HL-60 (cell line): ENCODE results near the gene RNU6-9.

Experiments
- DNase-seq, 2 experiments: peaks; one replicate each; pipeline ENCODE4 v3.0.0-alpha.2; 2010 to 2020; ENCODE audit warnings: low read depth in 1 of 2, low spot score in 1 of 2
- H3K27ac ChIP-seq: fragments of 250-450 bp; sonication (Bioruptor Pico); replicated peaks from 2 replicates; pipeline ENCODE4 v1.5.1; 2020; ENCODE audit warnings: mild to moderate bottlenecking, moderate library complexity
- H3K27me3 ChIP-seq: fragments of 250-450 bp; sonication (Bioruptor Pico); 2 replicates; pipeline ENCODE4 v1.5.1; 2021; ENCODE audit warnings: mild to moderate bottlenecking, moderate library complexity; ENCODE audit not compliant: insufficient read depth, poor library complexity, severe bottlenecking
- H3K4me3 ChIP-seq: replicated peaks from 2 replicates; pipeline ENCODE4 v1.5.1; 2011; ENCODE audit warnings: mild to moderate bottlenecking, control low read depth, low read length; ENCODE audit not compliant: insufficient read depth
- GABPA ChIP-seq: IDR thresholded peaks from 2 replicates; pipeline ENCODE4 v1.6.1; 2012; ENCODE audit warnings: low read depth
- POLR2AphosphoS5 ChIP-seq: IDR thresholded peaks from 2 replicates; pipeline ENCODE4 v1.6.1; 2012; ENCODE audit warnings: low read depth
- SPI1 ChIP-seq: IDR thresholded peaks from 2 replicates; pipeline ENCODE4 v1.6.1; 2012; ENCODE audit warnings: low read depth, mild to moderate bottlenecking, borderline replicate concordance
- TF ChIP-seq, protein P1 (sequence below): IDR thresholded peaks from one replicate; pipeline ENCODE4 v1.5.1; 2011; ENCODE audit warnings: low read length, control low read depth, inconsistent platforms; ENCODE audit not compliant: insufficient read depth
- TF ChIP-seq, protein P2 (sequence below): IDR thresholded peaks from 2 replicates; pipeline ENCODE4 v1.6.1; 2012; ENCODE audit warnings: low read depth; ENCODE audit not compliant: insufficient replicate concordance

The RNU6-9 gene

DNA sequence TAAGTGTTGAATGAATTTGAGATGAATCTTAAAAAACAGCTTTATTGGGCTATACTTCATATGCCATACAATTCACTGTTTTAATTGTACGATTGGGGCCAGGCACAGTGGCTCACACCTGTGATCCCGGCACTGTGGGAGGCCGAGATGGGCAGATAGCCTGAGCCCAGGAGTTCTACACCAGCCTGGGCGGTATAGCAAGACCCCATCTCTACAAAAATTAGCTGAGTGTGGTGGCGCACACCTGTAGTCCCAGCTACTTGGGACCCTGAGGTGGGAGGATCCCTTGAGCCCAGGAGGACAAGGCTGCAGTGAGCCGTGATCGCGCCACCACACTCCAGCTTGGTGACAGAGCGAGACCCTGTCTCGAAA lies 42.9 kb downstream of the RNU6-9 start:
- Histone ChIP-seq H3K27me3 (no peaks in the 10 kb centered on the region), H3K4me3 (no peak overlapping the region), H3K27ac (no peak overlapping the region)
- TF ChIP-seq SPI1 (no peak), POLR2AphosphoS5 (no peak)
- TF ChIP-seq, protein P1, sequence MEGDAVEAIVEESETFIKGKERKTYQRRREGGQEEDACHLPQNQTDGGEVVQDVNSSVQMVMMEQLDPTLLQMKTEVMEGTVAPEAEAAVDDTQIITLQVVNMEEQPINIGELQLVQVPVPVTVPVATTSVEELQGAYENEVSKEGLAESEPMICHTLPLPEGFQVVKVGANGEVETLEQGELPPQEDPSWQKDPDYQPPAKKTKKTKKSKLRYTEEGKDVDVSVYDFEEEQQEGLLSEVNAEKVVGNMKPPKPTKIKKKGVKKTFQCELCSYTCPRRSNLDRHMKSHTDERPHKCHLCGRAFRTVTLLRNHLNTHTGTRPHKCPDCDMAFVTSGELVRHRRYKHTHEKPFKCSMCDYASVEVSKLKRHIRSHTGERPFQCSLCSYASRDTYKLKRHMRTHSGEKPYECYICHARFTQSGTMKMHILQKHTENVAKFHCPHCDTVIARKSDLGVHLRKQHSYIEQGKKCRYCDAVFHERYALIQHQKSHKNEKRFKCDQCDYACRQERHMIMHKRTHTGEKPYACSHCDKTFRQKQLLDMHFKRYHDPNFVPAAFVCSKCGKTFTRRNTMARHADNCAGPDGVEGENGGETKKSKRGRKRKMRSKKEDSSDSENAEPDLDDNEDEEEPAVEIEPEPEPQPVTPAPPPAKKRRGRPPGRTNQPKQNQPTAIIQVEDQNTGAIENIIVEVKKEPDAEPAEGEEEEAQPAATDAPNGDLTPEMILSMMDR, result no peak
- TF ChIP-seq, protein P2, sequence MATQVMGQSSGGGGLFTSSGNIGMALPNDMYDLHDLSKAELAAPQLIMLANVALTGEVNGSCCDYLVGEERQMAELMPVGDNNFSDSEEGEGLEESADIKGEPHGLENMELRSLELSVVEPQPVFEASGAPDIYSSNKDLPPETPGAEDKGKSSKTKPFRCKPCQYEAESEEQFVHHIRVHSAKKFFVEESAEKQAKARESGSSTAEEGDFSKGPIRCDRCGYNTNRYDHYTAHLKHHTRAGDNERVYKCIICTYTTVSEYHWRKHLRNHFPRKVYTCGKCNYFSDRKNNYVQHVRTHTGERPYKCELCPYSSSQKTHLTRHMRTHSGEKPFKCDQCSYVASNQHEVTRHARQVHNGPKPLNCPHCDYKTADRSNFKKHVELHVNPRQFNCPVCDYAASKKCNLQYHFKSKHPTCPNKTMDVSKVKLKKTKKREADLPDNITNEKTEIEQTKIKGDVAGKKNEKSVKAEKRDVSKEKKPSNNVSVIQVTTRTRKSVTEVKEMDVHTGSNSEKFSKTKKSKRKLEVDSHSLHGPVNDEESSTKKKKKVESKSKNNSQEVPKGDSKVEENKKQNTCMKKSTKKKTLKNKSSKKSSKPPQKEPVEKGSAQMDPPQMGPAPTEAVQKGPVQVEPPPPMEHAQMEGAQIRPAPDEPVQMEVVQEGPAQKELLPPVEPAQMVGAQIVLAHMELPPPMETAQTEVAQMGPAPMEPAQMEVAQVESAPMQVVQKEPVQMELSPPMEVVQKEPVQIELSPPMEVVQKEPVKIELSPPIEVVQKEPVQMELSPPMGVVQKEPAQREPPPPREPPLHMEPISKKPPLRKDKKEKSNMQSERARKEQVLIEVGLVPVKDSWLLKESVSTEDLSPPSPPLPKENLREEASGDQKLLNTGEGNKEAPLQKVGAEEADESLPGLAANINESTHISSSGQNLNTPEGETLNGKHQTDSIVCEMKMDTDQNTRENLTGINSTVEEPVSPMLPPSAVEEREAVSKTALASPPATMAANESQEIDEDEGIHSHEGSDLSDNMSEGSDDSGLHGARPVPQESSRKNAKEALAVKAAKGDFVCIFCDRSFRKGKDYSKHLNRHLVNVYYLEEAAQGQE, result no peak
- DNase-seq, result no peak

DNA sequence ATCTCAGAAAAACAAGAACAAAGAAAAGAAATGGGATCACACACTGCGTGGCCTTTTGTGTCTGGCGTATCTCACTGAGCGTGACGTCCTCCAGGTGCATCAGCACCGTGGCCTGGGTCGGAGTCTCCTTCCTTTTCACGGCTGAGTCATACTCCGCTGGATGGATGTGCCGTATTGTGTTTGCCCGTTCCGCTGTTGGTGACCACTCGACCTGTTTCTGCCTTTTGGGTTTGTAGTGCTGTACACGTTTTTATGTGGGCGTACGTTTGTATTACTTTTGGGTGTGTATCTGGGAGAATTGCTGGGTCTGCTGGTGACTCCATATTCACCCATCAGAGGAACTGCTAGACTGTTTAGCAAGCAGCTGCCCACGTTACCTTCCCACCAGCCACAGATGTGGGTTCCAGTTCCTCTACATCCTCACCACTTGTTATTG lies 44.0 kb downstream of the RNU6-9 start:
- TF ChIP-seq, protein P2, result no peak
- TF ChIP-seq, protein P1, result no peak
- peak; percentile 6; the same call in 1 of the 2 replicates for TF ChIP-seq SPI1
- Histone ChIP-seq H3K27me3 (no peaks in the 10 kb centered on the region), H3K27ac (no peak overlapping the region), H3K4me3 (no peak overlapping the region)
- DNase-seq, result peak in 1 of 2 experiments; percentile 52

DNA sequence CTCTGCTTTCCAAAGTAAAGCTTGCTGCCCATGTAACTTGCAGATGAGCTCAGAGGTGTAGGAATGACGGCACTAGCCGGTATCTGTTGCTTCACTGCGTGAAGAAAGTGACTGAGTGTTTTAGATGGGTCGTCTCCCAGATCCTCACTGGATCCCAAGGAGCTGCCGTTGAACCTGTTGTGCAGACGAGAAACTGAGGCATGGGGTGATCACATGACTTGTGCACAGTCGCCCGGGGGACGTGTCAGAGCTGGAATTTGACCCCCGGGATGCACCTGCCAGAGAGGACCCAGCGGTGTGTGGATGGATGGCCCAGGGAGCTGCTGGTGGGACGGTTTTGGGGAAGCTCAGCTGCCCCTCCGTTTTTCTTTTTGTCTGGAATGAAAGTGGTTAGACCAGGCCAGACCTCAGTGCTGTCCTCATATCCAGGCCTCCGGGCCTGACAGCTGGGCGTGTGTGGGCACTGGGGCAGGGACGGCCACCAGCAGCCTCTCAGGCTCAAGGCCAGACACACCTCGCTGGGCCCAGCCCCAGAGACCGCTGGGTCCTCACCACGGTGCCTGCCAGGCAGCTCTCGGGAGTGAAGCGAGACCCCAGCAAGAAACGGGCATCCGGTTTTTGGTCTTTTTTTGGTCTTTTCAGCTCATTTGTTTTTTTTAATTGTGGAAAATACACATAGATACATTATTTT lies 45.1 kb downstream of the RNU6-9 start:
- DNase-seq, result no peak
- H3K27ac ChIP-seq, result no peak overlapping the region
- no peaks in the 10 kb centered on the region for H3K27me3 ChIP-seq
- H3K4me3 ChIP-seq, result no peak overlapping the region
- TF ChIP-seq POLR2AphosphoS5 (no peak), SPI1 (no peak), GABPA (no peak)
- TF ChIP-seq, protein P1, result no peak
- TF ChIP-seq, protein P2, result no peak
